Measurements from ENCODE around the gene PNPLA4. TPM values are rescaled to one million over a fixed set of nuclear protein-coding genes. Genes with fewer than 3 reads are reported as not detected.

Gene PNPLA4
- total RNA-seq, 1 donor from 2014 or later = 40.0 TPM

- Histone ChIP-seq H4K20me1 (ENCODE audit: low read depth) (no peaks in the 10 kb centered on the region), H3K36me3 (no peaks in the 10 kb centered on the region), H3K27ac (no peak overlapping the region), H3K27me3 (no peaks in the 10 kb centered on the region), H3K4me2 (no peak overlapping the region), H2AFZ (replicated peaks) (no peak overlapping the region), H3K79me2 (ENCODE audit: low read depth) (no peaks in the 10 kb centered on the region), H3K4me1 (no peaks in the 10 kb centered on the region), H3K4me3 (no peak overlapping the region), H3F3A (ENCODE audit: low read depth) (no peaks in the 10 kb centered on the region), H3K9me3 (ENCODE audit: low read depth) (no peaks in the 10 kb centered on the region), H3K9ac (no peak overlapping the region)
- Mint-ChIP-seq H3K36me3 (no peaks in the 10 kb centered on the region), H3K4me1 (no peaks in the 10 kb centered on the region), H3K27me3 (ENCODE audit: insufficient read depth, low read depth) (no peaks in the 10 kb centered on the region), H3K27ac (no peak overlapping the region), H3K9me3 (no peaks in the 10 kb centered on the region), H3K4me3 (no peak overlapping the region)
- no peak for TF ChIP-seq EZH2 (IDR thresholded peaks at IDR 0.05)
- TF ChIP-seq CTCF (IDR thresholded peaks at IDR 0.05) = peak; percentile 43
- peak; percentile 13 for DNase-seq (ENCODE audit: low spot score)
These were observed 14.3 kb upstream of the PNPLA4 start for GRCh38 chrX:7941390-7942042.

DNA sequence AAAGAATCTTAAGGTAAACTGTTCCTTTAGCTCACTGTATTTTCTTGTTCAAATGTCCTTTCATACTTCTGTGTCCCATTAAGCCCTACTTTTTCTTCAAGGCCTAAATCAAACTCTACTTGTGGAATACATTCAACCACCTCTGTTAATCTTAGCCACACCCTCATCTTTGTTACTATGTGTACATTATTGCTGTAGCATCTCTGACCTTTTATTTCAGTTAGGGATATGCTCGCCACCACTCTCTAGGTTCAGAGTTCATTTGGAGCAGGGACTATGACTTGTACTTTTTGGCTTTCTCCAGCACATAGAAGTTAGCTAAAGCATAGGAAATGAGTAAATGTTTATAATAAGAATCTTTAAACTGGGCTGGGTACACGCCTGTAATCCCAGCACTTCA, 6.8 kb upstream of the PNPLA4 start:
- H3K4me2 ChIP-seq = no peak overlapping the region
- no peaks in the 10 kb centered on the region for H3K79me2 ChIP-seq (ENCODE audit: low read depth)
- H3K4me3 ChIP-seq = no peak overlapping the region
- no peak overlapping the region for H3K27ac Mint-ChIP-seq
- H3K27me3 Mint-ChIP-seq (ENCODE audit: insufficient read depth, low read depth) = no peaks in the 10 kb centered on the region
- no peaks in the 10 kb centered on the region for H3K36me3 Mint-ChIP-seq
- H3K9me3 ChIP-seq (ENCODE audit: low read depth) = no peaks in the 10 kb centered on the region
- H3K4me1 Mint-ChIP-seq = no peaks in the 10 kb centered on the region
- no peak overlapping the region for H2AFZ ChIP-seq (replicated peaks)
- no peak overlapping the region for H3K9ac ChIP-seq
- H3K27ac ChIP-seq = no peak overlapping the region
- no peaks in the 10 kb centered on the region for H3F3A ChIP-seq (ENCODE audit: low read depth)
- H3K4me3 Mint-ChIP-seq = no peak overlapping the region
- TF ChIP-seq CTCF (IDR thresholded peaks at IDR 0.05) (no peak), EZH2phosphoT487 (IDR thresholded peaks at IDR 0.05) (no peak), EZH2 (IDR thresholded peaks at IDR 0.05) (no peak)
- no peaks in the 10 kb centered on the region for H3K27me3 ChIP-seq
- H3K4me1 ChIP-seq = no peaks in the 10 kb centered on the region
- no peaks in the 10 kb centered on the region for H4K20me1 ChIP-seq (ENCODE audit: low read depth)
- H3K9me3 Mint-ChIP-seq = no peaks in the 10 kb centered on the region
- no peaks in the 10 kb centered on the region for H3K36me3 ChIP-seq
- DNase-seq (ENCODE audit: low spot score) = no peak

DNA sequence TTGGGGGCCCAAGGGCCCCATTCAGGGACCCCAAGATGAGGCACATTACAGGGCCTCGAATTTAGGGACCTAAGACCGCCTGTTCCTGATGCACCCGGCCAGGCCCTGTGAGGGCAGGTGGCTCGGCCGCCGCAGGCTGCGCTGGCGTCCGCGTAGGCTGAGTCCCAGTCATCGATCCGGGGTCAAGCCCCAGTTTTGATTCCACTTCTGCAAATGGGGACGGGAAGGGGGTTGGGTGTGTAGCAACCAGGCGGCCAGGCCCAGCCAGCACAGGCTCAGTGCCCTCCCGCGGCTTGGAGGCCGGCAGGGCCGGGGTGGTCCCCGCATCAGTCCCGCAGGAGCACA, 327 bp downstream of the PNPLA4 start:
- Histone ChIP-seq H2AFZ (replicated peaks) (peak overlapping the region; percentile 84), H3K4me2 (peak overlapping the region; percentile 68), H3K79me2 (ENCODE audit: low read depth) (no peaks in the 10 kb centered on the region), H3F3A (ENCODE audit: low read depth) (no peaks in the 10 kb centered on the region), H3K27ac (peak overlapping the region; percentile 6), H3K27me3 (no peaks in the 10 kb centered on the region), H3K4me3 (peak overlapping the region; percentile 62), H4K20me1 (ENCODE audit: low read depth) (peaks cover 5% of the 10 kb centered on the region), H3K4me1 (no peaks in the 10 kb centered on the region), H3K9ac (peak overlapping the region; percentile 60), H3K9me3 (ENCODE audit: low read depth) (no peaks in the 10 kb centered on the region), H3K36me3 (no peaks in the 10 kb centered on the region)
- DNase-seq (ENCODE audit: low spot score) = no peak
- Mint-ChIP-seq H3K9me3 (no peaks in the 10 kb centered on the region), H3K36me3 (no peaks in the 10 kb centered on the region), H3K27me3 (ENCODE audit: insufficient read depth, low read depth) (peaks cover 9% of the 10 kb centered on the region), H3K4me3 (peak overlapping the region; percentile 87), H3K4me1 (peaks cover 5% of the 10 kb centered on the region), H3K27ac (no peak overlapping the region)
- no peak for TF ChIP-seq EZH2 (IDR thresholded peaks at IDR 0.05)
- TF ChIP-seq CTCF (IDR thresholded peaks at IDR 0.05) = no peak
- no peak for TF ChIP-seq EZH2phosphoT487 (IDR thresholded peaks at IDR 0.05)

All from neural progenitor cell (in vitro differentiated cells).